IPS-18a (cell line): ENCODE results near the gene NBEAL2.

Source experiments
- H3K27ac ChIP-seq: one replicate; pipeline ENCODE4 v1.5.1; 2013; ENCODE audit warnings: low read length
- H3K27me3 ChIP-seq: one replicate; pipeline ENCODE4 v1.6.1; 2013; ENCODE audit warnings: mild to moderate bottlenecking, low read length; ENCODE audit not compliant: control insufficient read depth, insufficient read depth
- H3K36me3 ChIP-seq: one replicate; pipeline ENCODE4 v1.6.1; 2013; ENCODE audit warnings: low read depth, low read length; ENCODE audit not compliant: control insufficient read depth
- H3K4me1 ChIP-seq: one replicate; pipeline ENCODE4 v1.6.1; 2013; ENCODE audit warnings: low read depth, low read length; ENCODE audit not compliant: control insufficient read depth
- H3K4me3 ChIP-seq: one replicate; pipeline ENCODE4 v1.5.1; 2013; ENCODE audit warnings: low read length
- H3K9ac ChIP-seq: one replicate; pipeline ENCODE4 v1.6.1; 2013; ENCODE audit warnings: mild to moderate bottlenecking, low read length, moderate library complexity
- H3K9me3 ChIP-seq: one replicate; pipeline ENCODE4 v1.6.1; 2013; ENCODE audit warnings: low read depth, low read length; ENCODE audit not compliant: control insufficient read depth

NBEAL2 gene

GRCh38 chr3:46984591-46985459 is 5.4 kb downstream of the NBEAL2 start:
- Histone ChIP-seq H3K9ac (no peak overlapping the region), H3K4me3 (no peak overlapping the region), H3K36me3 (no peaks in the 10 kb centered on the region), H3K9me3 (no peaks in the 10 kb centered on the region), H3K4me1 (peaks cover 10% of the 10 kb centered on the region), H3K27me3 (peaks cover 6% of the 10 kb centered on the region), H3K27ac (no peak overlapping the region)

GRCh38 chr3:46985588-46985987 is 6.1 kb downstream of the NBEAL2 start:
- Histone ChIP-seq H3K27ac (no peak overlapping the region), H3K9ac (no peak overlapping the region), H3K4me1 (peaks cover 10% of the 10 kb centered on the region), H3K27me3 (peaks cover 3% of the 10 kb centered on the region), H3K4me3 (no peak overlapping the region), H3K9me3 (no peaks in the 10 kb centered on the region), H3K36me3 (no peaks in the 10 kb centered on the region)

GRCh38 chr3:46986055-46986730 is 6.7 kb downstream of the NBEAL2 start:
- Histone ChIP-seq H3K27me3 (no peaks in the 10 kb centered on the region), H3K4me3 (no peak overlapping the region), H3K4me1 (peaks cover 10% of the 10 kb centered on the region), H3K27ac (no peak overlapping the region), H3K9ac (no peak overlapping the region), H3K9me3 (no peaks in the 10 kb centered on the region), H3K36me3 (no peaks in the 10 kb centered on the region)

DNA sequence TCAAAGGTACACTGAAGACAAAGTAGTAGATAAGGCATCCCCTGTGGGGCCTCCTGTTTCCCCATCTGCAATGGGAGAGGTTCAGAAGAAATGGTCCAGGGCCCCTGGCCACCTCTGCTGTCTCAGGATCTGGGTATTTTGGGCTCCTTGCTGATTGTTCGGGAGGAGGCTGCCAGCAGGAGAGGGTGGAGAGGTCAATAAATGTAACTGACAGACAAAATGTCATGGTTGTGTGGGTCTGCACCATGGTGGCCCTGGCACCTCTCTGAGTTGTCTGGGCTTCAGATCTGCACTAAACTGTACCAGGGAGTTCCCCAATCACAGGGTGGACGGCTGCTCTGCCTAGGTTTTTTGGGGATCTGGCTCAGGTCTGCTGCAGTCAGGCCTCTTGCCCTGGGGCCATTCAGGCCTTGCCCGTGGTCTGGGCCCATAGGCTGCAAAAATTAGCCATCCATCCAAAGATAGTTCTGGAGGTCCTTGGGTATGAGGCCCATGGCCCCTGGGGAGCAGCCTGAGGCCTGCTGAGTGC is 7.4 kb downstream of the NBEAL2 start:
- Histone ChIP-seq H3K4me1 (peaks cover 10% of the 10 kb centered on the region), H3K36me3 (no peaks in the 10 kb centered on the region), H3K9me3 (no peaks in the 10 kb centered on the region), H3K27ac (no peak overlapping the region), H3K27me3 (no peaks in the 10 kb centered on the region), H3K4me3 (no peak overlapping the region), H3K9ac (no peak overlapping the region)

GRCh38 chr3:46987319-46987742 is 7.9 kb downstream of the NBEAL2 start:
- H3K9me3 ChIP-seq, result no peaks in the 10 kb centered on the region
- no peaks in the 10 kb centered on the region for H3K27me3 ChIP-seq
- no peaks in the 10 kb centered on the region for H3K36me3 ChIP-seq
- no peak overlapping the region for H3K9ac ChIP-seq
- peaks cover 10% of the 10 kb centered on the region for H3K4me1 ChIP-seq
- no peak overlapping the region for H3K4me3 ChIP-seq
- no peak overlapping the region for H3K27ac ChIP-seq

DNA sequence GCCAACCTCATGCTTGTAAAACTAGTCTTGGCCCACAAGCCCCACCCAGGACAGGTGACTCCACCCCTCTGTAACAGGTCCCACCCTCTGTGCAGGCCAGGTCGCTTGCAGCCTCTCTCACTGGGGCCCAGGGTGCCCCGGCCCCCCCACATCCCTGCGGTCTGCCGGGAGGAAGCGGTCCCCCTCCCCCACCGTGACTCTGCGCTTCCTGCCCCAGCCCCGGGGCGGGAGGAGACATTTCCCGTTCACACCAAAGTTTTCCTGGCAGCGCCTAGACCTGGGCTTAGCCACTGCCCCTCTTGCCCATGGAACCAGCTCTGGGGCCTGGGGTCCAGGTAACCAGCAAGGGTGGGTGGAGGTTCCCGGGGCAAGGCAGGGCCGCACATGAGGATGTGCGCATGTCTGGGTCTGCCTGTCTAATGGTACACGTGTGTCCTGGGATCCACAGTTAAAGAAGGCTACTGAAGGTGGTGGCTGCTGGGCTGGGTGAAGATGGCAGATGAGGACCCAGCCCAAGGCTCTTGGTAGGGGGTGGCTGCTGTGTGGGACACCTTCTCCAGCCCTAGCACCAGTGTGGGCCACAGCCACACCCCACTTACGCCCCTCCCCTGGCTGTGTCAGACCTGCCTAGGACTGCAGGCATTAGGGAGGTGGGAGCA is 8.4 kb downstream of the NBEAL2 start:
- Histone ChIP-seq H3K36me3 (no peaks in the 10 kb centered on the region), H3K4me3 (no peak overlapping the region), H3K9me3 (no peaks in the 10 kb centered on the region), H3K27ac (no peak overlapping the region), H3K9ac (no peak overlapping the region), H3K27me3 (no peaks in the 10 kb centered on the region), H3K4me1 (peaks cover 7% of the 10 kb centered on the region)

DNA sequence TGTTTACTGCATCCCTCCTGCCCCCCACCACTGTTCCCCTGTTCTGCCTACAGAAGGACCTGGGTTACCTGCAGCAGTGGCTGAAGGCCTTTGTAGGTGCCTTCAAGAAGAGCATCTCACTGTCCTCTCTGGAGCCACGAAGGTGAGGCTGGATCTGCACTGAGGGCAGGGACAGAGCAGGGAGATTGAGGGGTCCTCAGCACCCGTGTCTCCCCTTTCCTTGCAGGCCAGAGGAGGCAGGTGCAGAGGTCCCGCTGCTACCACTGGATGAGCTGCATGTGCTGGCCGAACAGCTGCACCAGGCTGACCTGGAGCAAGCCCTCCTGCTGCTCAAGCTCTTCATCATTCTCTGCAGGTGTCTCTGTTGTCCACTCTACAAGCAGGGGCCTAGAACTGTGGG is 9.2 kb downstream of the NBEAL2 start:
- Histone ChIP-seq H3K9ac (no peak overlapping the region), H3K27me3 (no peaks in the 10 kb centered on the region), H3K27ac (no peak overlapping the region), H3K36me3 (no peaks in the 10 kb centered on the region), H3K9me3 (no peaks in the 10 kb centered on the region), H3K4me1 (peaks cover 7% of the 10 kb centered on the region), H3K4me3 (no peak overlapping the region)

- Histone ChIP-seq H3K36me3 (no peaks in the 10 kb centered on the region), H3K9me3 (no peaks in the 10 kb centered on the region), H3K4me3 (no peak overlapping the region), H3K9ac (no peak overlapping the region), H3K27ac (no peak overlapping the region), H3K4me1 (peaks cover 7% of the 10 kb centered on the region), H3K27me3 (no peaks in the 10 kb centered on the region)
These were observed 9.8 kb downstream of the NBEAL2 start for GRCh38 chr3:46989146-46989810.

- no peak overlapping the region for H3K4me3 ChIP-seq
These were observed 11.3 kb downstream of the NBEAL2 start for GRCh38 chr3:46990573-46991374.

DNA sequence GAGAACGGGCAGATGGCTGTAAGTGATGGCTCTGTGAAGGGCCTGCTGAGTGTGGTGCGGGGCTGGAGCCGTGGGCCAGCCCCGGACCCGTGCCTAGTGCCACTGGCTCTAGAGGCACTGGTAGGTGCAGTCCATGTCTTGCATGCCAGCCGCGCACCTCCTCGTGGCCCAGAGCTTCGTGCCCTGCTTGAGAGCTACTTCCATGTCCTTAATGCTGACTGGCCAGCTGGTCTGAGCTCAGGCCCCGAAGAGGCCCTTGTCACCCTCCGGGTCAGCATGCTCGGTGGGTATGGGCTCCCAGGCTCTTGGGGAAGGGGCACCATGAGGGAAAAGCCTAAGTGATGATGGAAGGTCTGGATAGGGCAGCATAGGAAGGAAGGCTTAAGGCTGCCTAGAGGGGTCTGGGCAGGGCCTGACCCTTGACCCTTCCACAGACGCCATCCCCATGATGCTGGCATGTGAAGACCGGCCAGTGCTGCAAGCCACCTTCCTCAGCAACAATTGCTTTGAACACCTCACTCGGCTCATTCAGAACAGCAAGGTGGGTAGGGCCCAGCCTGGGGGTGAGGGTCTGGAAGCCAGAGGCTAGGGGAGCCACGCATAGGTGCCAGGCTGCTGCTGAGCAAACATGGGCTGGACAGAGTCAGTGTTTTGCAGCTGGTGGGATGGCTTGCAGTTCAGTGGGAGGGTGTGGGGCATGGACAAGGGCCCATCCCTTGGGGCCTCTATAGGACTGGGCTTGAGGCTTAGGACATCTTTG is 12.1 kb downstream of the NBEAL2 start:
- Histone ChIP-seq H3K36me3 (no peaks in the 10 kb centered on the region), H3K27ac (no peak overlapping the region), H3K9me3 (no peaks in the 10 kb centered on the region), H3K4me1 (peaks cover 7% of the 10 kb centered on the region), H3K4me3 (no peak overlapping the region), H3K9ac (no peak overlapping the region), H3K27me3 (no peaks in the 10 kb centered on the region)

More at GRCh38 chr3:46990573-46991374, 11.3 kb downstream of the NBEAL2 start:
- no peaks in the 10 kb centered on the region for H3K9me3 ChIP-seq
- peaks cover 7% of the 10 kb centered on the region for H3K4me1 ChIP-seq
- no peaks in the 10 kb centered on the region for H3K36me3 ChIP-seq
- H3K27ac ChIP-seq, result no peak overlapping the region
- H3K27me3 ChIP-seq, result no peaks in the 10 kb centered on the region
- no peak overlapping the region for H3K9ac ChIP-seq
